ENCODE results near the gene CREG1.
A peak's percentile ranks its signal among the peaks of the same experiment; 100 is the strongest.

DNA sequence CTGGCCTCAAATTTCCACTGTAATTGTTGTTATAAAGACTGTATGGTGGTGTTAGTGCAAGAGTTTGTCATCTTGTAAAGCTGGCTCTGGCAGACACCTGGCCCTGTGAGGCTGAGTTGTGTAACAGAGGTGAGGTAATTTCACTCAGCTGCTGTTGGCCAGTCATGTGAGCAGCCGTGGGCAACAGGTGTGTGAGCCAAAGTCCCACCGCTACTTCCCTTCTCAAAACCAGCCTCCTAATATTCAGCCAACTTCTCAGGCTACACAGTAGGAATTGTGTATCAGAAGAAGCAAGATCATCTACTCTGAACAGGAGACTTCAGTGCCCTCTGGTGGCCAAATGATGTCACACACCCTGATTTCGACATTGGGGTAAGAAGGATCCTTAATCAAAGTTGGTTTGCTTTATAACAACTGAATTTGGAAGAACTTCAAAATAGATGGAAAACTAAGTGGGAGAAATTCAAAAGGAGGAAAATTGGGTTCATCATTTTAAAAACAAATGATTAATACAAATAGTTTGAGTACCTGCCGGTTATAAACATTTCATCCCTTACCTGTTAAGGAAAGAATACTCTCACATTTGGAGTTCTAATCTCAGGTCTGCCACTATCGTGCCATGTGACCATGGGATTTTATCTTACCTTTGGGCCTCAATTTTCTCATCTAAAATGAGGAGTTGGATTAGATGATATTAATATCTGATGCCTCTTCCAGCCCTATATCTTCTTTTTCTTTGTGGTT lies 2.6 kb upstream of the CREG1 start:
- TF ChIP-seq, protein P1, sequence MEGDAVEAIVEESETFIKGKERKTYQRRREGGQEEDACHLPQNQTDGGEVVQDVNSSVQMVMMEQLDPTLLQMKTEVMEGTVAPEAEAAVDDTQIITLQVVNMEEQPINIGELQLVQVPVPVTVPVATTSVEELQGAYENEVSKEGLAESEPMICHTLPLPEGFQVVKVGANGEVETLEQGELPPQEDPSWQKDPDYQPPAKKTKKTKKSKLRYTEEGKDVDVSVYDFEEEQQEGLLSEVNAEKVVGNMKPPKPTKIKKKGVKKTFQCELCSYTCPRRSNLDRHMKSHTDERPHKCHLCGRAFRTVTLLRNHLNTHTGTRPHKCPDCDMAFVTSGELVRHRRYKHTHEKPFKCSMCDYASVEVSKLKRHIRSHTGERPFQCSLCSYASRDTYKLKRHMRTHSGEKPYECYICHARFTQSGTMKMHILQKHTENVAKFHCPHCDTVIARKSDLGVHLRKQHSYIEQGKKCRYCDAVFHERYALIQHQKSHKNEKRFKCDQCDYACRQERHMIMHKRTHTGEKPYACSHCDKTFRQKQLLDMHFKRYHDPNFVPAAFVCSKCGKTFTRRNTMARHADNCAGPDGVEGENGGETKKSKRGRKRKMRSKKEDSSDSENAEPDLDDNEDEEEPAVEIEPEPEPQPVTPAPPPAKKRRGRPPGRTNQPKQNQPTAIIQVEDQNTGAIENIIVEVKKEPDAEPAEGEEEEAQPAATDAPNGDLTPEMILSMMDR (IDR thresholded peaks at IDR 0.05), result peak; percentile 75 to 92 (median 86)
- TF ChIP-seq POLR2A (IDR thresholded peaks at IDR 0.05), result no peak
